SH-SY5Y (cell line): Measurements from ENCODE around the gene ERGIC1.

Experiments used
- GATA2 ChIP-seq: IDR thresholded peaks from 2 replicates; pipeline ENCODE4 v1.6.1; 2011; ENCODE audit warnings: mild to moderate bottlenecking, low read depth, low read length
- GATA3 ChIP-seq: IDR thresholded peaks from 2 replicates; pipeline ENCODE4 v1.6.1; 2011; ENCODE audit warnings: low read depth, mild to moderate bottlenecking, low read length, moderate library complexity

DNA sequence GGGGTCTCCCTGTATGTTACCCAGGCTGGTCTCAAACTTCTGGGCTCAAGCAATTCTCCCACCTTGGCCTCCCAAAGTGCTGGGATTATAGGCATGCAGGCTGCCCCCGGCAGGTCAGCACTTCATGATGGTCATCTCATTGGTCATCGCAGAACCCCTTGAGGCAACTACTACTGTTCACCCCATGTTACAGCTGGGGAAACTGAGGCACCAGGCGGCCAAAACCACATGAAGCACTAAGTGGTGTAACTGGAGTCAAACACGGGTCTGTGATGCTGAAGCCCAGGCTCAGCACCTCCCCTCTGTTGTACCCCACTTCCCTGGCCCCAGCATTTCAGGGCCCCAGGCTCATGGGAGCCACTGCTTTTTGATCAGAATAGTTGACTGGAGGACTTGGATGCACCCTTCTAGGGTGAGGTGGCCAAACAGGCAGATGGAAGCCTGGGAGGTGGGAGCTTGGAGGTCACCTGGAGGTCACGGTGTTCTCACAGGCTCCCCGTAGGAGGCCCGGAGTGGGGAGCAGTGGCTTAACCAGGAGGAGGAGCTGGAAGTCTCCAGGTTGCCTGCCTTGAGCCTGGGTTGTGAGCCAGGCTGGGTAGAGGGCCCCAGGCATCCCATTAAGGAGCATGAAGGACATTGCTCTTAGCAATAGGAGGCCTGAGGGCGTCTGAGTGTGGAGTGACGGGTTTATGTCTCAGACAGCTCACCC is 67.9 kb downstream of the ERGIC1 start:
- TF ChIP-seq GATA2, result no peak
- TF ChIP-seq GATA3, result no peak
